H1 (cell line): Measurements from ENCODE around the gene SLIT3. TPM values are rescaled to one million over a fixed set of nuclear protein-coding genes. Genes with fewer than 3 reads are reported as not detected.

Experiments
- CTCF ChIA-PET: fragments of 300-600 bp; sonication (Branson Sonifier 250); formaldehyde crosslinking; loops from one replicate; lab custom pipeline; 2021; ENCODE audit not compliant: partially characterized antibody; lab: Charles Lee
- POLR2A ChIA-PET: fragments of 300-600 bp; sonication (Branson Sonifier 250); formaldehyde crosslinking; loops from one replicate; lab custom pipeline; 2021; ENCODE audit warnings: inconsistent platforms; ENCODE audit not compliant: partially characterized antibody; lab: Charles Lee
- DNase-seq, 2 experiments: peaks; one replicate each; pipeline versions ENCODE4 v3.0.0 to v3.0.0-alpha.2; 2010 to 2022; ENCODE audit warnings: low spot score in 2 of 2, low read depth in 1 of 2, mixed read lengths in 1 of 2
- FAIRE-seq: peaks from 2 replicates; lab custom pipeline; 2011; peaks lifted over from hg19 to GRCh38; lab: Jason Lieb, UNC
- H2AFZ ChIP-seq: 2 replicates; pipeline ENCODE4 v1.8.1; 2012; ENCODE audit warnings: low read length, inconsistent platforms
- H2AK5ac ChIP-seq: 2 replicates; pipeline ENCODE4 v1.6.1; 2013; ENCODE audit warnings: low read depth, low read length
- H2BK120ac ChIP-seq: replicated peaks from 2 replicates; pipeline ENCODE3; 2013; ENCODE audit warnings: low read depth, low read length, inconsistent platforms
- H2BK12ac ChIP-seq: 2 replicates; pipeline ENCODE4 v1.6.1; 2013; ENCODE audit warnings: low read depth, low read length
- H2BK15ac ChIP-seq: 2 replicates; pipeline ENCODE4 v1.6.1; 2013; ENCODE audit warnings: low read length
- H2BK20ac ChIP-seq: 2 replicates; pipeline ENCODE4 v1.6.1; 2013; ENCODE audit warnings: low read length
- H2BK5ac ChIP-seq: 2 replicates; pipeline ENCODE4 v1.6.1; 2013; ENCODE audit warnings: low read depth, low read length
- H3K14ac ChIP-seq: 2 replicates; pipeline ENCODE4 v1.6.1; 2013; ENCODE audit warnings: inconsistent platforms; ENCODE audit not compliant: insufficient read length
- H3K18ac ChIP-seq: 2 replicates; pipeline ENCODE4 v1.6.1; 2013; ENCODE audit warnings: low read length; ENCODE audit errors: extremely low read depth
- H3K23ac ChIP-seq: 2 replicates; pipeline ENCODE4 v1.6.1; 2013; ENCODE audit warnings: inconsistent platforms; ENCODE audit not compliant: insufficient read length
- H3K23me2 ChIP-seq: 2 replicates; pipeline ENCODE4 v1.6.1; 2013; ENCODE audit warnings: low read depth, low read length
- H3K27ac ChIP-seq: 2 replicates; pipeline ENCODE4 v1.6.1; 2011; ENCODE audit warnings: low read depth, low read length, inconsistent platforms
- H3K27me3 ChIP-seq, 4 experiments: replicated peaks in 1 of 4; 1 replicate in 1 of 4; 2 replicates in 3 of 4; pipeline versions ENCODE4 v1.6.1 to v1.8.1; 2011 to 2013; ENCODE audit warnings: low read length in 3 of 4, mild to moderate bottlenecking in 3 of 4, inconsistent platforms in 2 of 4, mixed read lengths in 2 of 4, moderate library complexity in 1 of 4; ENCODE audit not compliant: control insufficient read depth in 3 of 4, insufficient read depth in 3 of 4; ENCODE audit errors: extremely low read depth in 1 of 4
- H3K36me3 ChIP-seq, 4 experiments: 2 replicates each; pipeline versions ENCODE4 v1.6.1 to v1.8.1; 2011 to 2013; ENCODE audit warnings: mild to moderate bottlenecking in 4 of 4, low read length in 3 of 4, moderate library complexity in 2 of 4, control low read depth in 1 of 4, inconsistent platforms in 1 of 4; ENCODE audit not compliant: insufficient read depth in 4 of 4, control insufficient read depth in 2 of 4
- H3K4ac ChIP-seq: replicated peaks from 2 replicates; pipeline ENCODE3; 2013; ENCODE audit warnings: low read length, low read depth, mixed read lengths, inconsistent platforms; ENCODE audit not compliant: insufficient read length
- H3K4me1 ChIP-seq, 4 experiments: replicated peaks in 1 of 4; 1 replicate in 1 of 4; 2 replicates in 3 of 4; pipeline versions ENCODE4 v1.6.1 to v1.8.1; 2011 to 2013; ENCODE audit warnings: low read length in 3 of 4, inconsistent platforms in 2 of 4, mixed read lengths in 1 of 4; ENCODE audit not compliant: insufficient read depth in 4 of 4, control insufficient read depth in 3 of 4
- H3K4me2 ChIP-seq, 2 experiments: 2 replicates each; pipeline versions ENCODE4 v1.6.1 to v1.8.1; 2011 to 2013; ENCODE audit warnings: low read depth in 2 of 2, low read length in 2 of 2, control low read depth in 1 of 2, inconsistent platforms in 1 of 2, mild to moderate bottlenecking in 1 of 2; ENCODE audit not compliant: insufficient read depth in 1 of 2
- H3K4me3 ChIP-seq, 4 experiments: fragments of 200-600, 300-600 bp in 1 of 4; sonication (generic), shearing (Covaris generic), sonication (Bioruptor Twin) in 1 of 4; 2 replicates each; pipeline versions ENCODE4 v1.5.1 to v1.8.1; 2011 to 2016; ENCODE audit warnings: low read length in 4 of 4, low read depth in 3 of 4, control low read depth in 2 of 4, inconsistent platforms in 2 of 4, mild to moderate bottlenecking in 2 of 4, mixed read lengths in 1 of 4, moderate library complexity in 1 of 4; ENCODE audit not compliant: insufficient read depth in 2 of 4; ENCODE audit errors: extremely low read depth in 1 of 4
- H3K56ac ChIP-seq: replicated peaks from 2 replicates; pipeline ENCODE3; 2013; ENCODE audit warnings: low read depth, mild to moderate bottlenecking, mixed read lengths, low read length, inconsistent platforms; ENCODE audit not compliant: insufficient read length
- H3K79me1 ChIP-seq: 2 replicates; pipeline ENCODE4 v1.6.1; 2013; ENCODE audit warnings: low read depth, low read length, control low read depth
- H3K79me2 ChIP-seq, 2 experiments: 2 replicates each; pipeline versions ENCODE4 v1.6.1 to v1.8.1; 2012 to 2013; ENCODE audit warnings: low read length in 2 of 2, mild to moderate bottlenecking in 2 of 2, inconsistent platforms in 1 of 2; ENCODE audit not compliant: insufficient read depth in 2 of 2, control insufficient read depth in 1 of 2
- H3K9ac ChIP-seq, 4 experiments: replicated peaks in 1 of 4; 1 replicate in 1 of 4; 2 replicates in 3 of 4; pipeline versions ENCODE4 v1.6.1 to v1.8.1; 2011 to 2013; ENCODE audit warnings: low read depth in 3 of 4, low read length in 3 of 4, control low read depth in 2 of 4, mild to moderate bottlenecking in 2 of 4, moderate library complexity in 2 of 4, inconsistent platforms in 1 of 4; ENCODE audit errors: extremely low read depth in 1 of 4
- H3K9me3 ChIP-seq, 2 experiments: 2 replicates each; pipeline versions ENCODE4 v1.6.1 to v1.8.1; 2012 to 2013; ENCODE audit warnings: mild to moderate bottlenecking in 2 of 2, moderate library complexity in 2 of 2, control low read depth in 1 of 2, inconsistent platforms in 1 of 2, low read depth in 1 of 2, low read length in 1 of 2, mixed read lengths in 1 of 2; ENCODE audit not compliant: insufficient read depth in 2 of 2
- H4K20me1 ChIP-seq, 2 experiments: replicated peaks in 1 of 2; 2 replicates each; pipeline versions ENCODE3 to v1.8.1; 2011 to 2013; ENCODE audit warnings: inconsistent platforms in 2 of 2, low read length in 2 of 2, mild to moderate bottlenecking in 1 of 2; ENCODE audit not compliant: insufficient read depth in 2 of 2, control insufficient read depth in 1 of 2
- H4K5ac ChIP-seq: 2 replicates; pipeline ENCODE4 v1.6.1; 2013; ENCODE audit warnings: low read length, low read depth, mixed read lengths, inconsistent platforms; ENCODE audit not compliant: insufficient read length
- H4K8ac ChIP-seq: 2 replicates; pipeline ENCODE4 v1.8.0; 2013; ENCODE audit warnings: mild to moderate bottlenecking, moderate library complexity, low read length, inconsistent platforms; ENCODE audit not compliant: insufficient read depth; ENCODE audit errors: extremely low read depth
- H4K91ac ChIP-seq: replicated peaks from 2 replicates; pipeline ENCODE3; 2013; ENCODE audit warnings: low read length, mixed read lengths, inconsistent platforms; ENCODE audit not compliant: insufficient read length
- CREB1 ChIP-seq: IDR thresholded peaks from 2 replicates; pipeline ENCODE4 v1.6.1; 2012; ENCODE audit warnings: inconsistent platforms
- NANOG ChIP-seq: IDR thresholded peaks from 2 replicates; pipeline ENCODE4 v1.6.1; 2011; ENCODE audit warnings: low read length, low read depth, mild to moderate bottlenecking, inconsistent platforms; ENCODE audit not compliant: insufficient read depth, poor library complexity, severe bottlenecking
- WGBS, 2 experiments: shearing (Covaris generic) in 1 of 2; methylation state at CpG; one replicate each; pipeline versions ENCODE4 v1.1.6 to v1.1.7; 2013 to 2015; ENCODE audit warnings: low lambda C conversion rate in 2 of 2, mixed read lengths in 2 of 2, inconsistent platforms in 1 of 2, low coverage in 1 of 2, missing lambda C conversion rate in 1 of 2; ENCODE audit not compliant: insufficient replicate concordance in 2 of 2, insufficient coverage in 1 of 2, insufficient read length in 1 of 2; ENCODE audit errors: extremely low coverage in 1 of 2, missing lambda C conversion rate in 1 of 2; 5-methylcytosine and 5-hydroxymethylcytosine counted together
- polyA plus RNA-seq, 7 experiments: library from polyadenylated mRNA; depleted of rRNA in 3 of 7; stranded (reverse) in 5 of 7; unstranded in 2 of 7; fragments of >200 nt in 5 of 7; fragments of 200-250 nt in 2 of 7; gene quantifications; 1 replicate in 5 of 7; 2 replicates in 1 of 7; 4 replicates in 1 of 7; pipeline versions ENCODE4 v1.2.1 to v1.2.3, GENCODE V29; 2011 to 2013; ENCODE audit warnings: missing spikeins in 2 of 7, mixed read lengths in 2 of 7
- total RNA-seq: library from RNA; stranded (reverse); fragmentation: NEBNext Ultra II Directional; extraction: Animal tissue kit (Norgen Biotek cat#: 25700); gene quantifications from 2 replicates; pipeline ENCODE4 v1.2.1, GENCODE V29; 2021

The SLIT3 gene
- total and polyA plus RNA-seq, 2 of the 8 experiments (the other 6 are each of a cell fraction or from before 2014, with no cell fraction given): 1.1 to 1.2 TPM

- no peak overlapping the region for H3K56ac ChIP-seq
- no peak overlapping the region for H2AK5ac ChIP-seq
- no peaks in the 10 kb centered on the region for H3K9me3 ChIP-seq
- no peaks in the 10 kb centered on the region for H3K79me2 ChIP-seq
- ChIA-PET CTCF (interaction anchor here (1.2 kb wide), 1 partner anchor 308 kb away, joined by 3 read pairs; no protein-coding TSS in a partner anchor), POLR2A (interaction anchor here (1.3 kb wide), 1 partner anchor 9 kb away, joined by 3 read pairs; no protein-coding TSS in a partner anchor)
- H3K27me3 ChIP-seq: peaks cover 6 to 33% (median 25%) of the 10 kb centered on the region in 4 experiments
- peaks cover 1 to 2% of the 10 kb centered on the region in 2 experiments for H4K20me1 ChIP-seq
- no peak for DNase-seq
- no peak overlapping the region for H4K8ac ChIP-seq
- no peaks in the 10 kb centered on the region for H3K23me2 ChIP-seq
- TF ChIP-seq NANOG (no peak), CREB1 (no peak)
- no peak overlapping the region for H2BK15ac ChIP-seq
- no peak overlapping the region for H2BK12ac ChIP-seq
- no peak overlapping the region for H2BK20ac ChIP-seq
- H3K27ac ChIP-seq: no peak overlapping the region
- no peak overlapping the region for H2BK5ac ChIP-seq
- no peak overlapping the region for H3K14ac ChIP-seq
- no peak overlapping the region for H2BK120ac ChIP-seq
- no peak overlapping the region for H3K4ac ChIP-seq
- H3K4me1 ChIP-seq: peaks cover 0 to 11% (median 5%) of the 10 kb centered on the region in 4 experiments; a peak in 4 of 7 replicates
- H4K5ac ChIP-seq: no peak overlapping the region
- H4K91ac ChIP-seq: no peak overlapping the region
- no peaks in the 10 kb centered on the region for H3K79me1 ChIP-seq
- no peaks in the 10 kb centered on the region for H3K36me3 ChIP-seq
- WGBS, 2 experiments: 81% methylated on average over 3 of the region's 3 CpGs; no CpG with 5 or more reads in 1 of the 2 experiments
- H3K4me2 ChIP-seq: no peak overlapping the region
- no peak overlapping the region for H3K18ac ChIP-seq
- FAIRE-seq: no peak
- no peak overlapping the region for H3K9ac ChIP-seq
- no peak overlapping the region for H3K4me3 ChIP-seq
- no peak overlapping the region for H3K23ac ChIP-seq
- no peak overlapping the region for H2AFZ ChIP-seq
Observed at GRCh38 chr5:168837852-168838251, 463.1 kb downstream of the SLIT3 start.
